Endothelial cell of umbilical vein (primary cell): ENCODE data around the gene CETN1. TPM values are rescaled to one million over a fixed set of nuclear protein-coding genes. Genes with fewer than 3 reads are reported as not detected.

ENCODE experiments used
- BruUV-seq: library from RNA; stranded (reverse); fragments of 400-500 nt; replicated peaks from 2 replicates; lab custom pipeline; 2021; lab: Mats Ljungman, UMichigan
- CTCF ChIA-PET: fragments of 300-600, 350-600 bp; sonication (Branson Sonifier 250); formaldehyde crosslinking; loops from one replicate; lab custom pipeline; 2021; ENCODE audit warnings: antibody characterized with exemption, inconsistent platforms; lab: Charles Lee
- POLR2A ChIA-PET: fragments of 300-600, 350-600 bp; sonication (Branson Sonifier 250); formaldehyde crosslinking; loops from one replicate; lab custom pipeline; 2021; ENCODE audit warnings: antibody characterized with exemption, inconsistent platforms; lab: Charles Lee
- DNase-seq: peaks from one replicate; pipeline ENCODE4 v3.0.0-alpha.2; 2011; ENCODE audit warnings: low read depth, low spot score
- FAIRE-seq: peaks from 2 replicates; lab custom pipeline; 2011; peaks lifted over from hg19 to GRCh38; lab: Jason Lieb, UNC
- H2AFZ ChIP-seq: 2 replicates; pipeline ENCODE4 v1.6.0; 2012; ENCODE audit warnings: low read depth, low read length, control low read depth, inconsistent platforms
- H3K27ac ChIP-seq: 2 replicates; pipeline ENCODE4 v1.5.1; 2011; ENCODE audit warnings: low read depth, mild to moderate bottlenecking, control low read depth, low read length, moderate library complexity; ENCODE audit not compliant: insufficient read depth
- H3K27me3 ChIP-seq, 2 experiments: 2 replicates each; pipeline versions ENCODE4 v1.6.0 to v1.6.1; 2011; ENCODE audit warnings: low read length in 2 of 2, mixed read lengths in 1 of 2; ENCODE audit not compliant: control insufficient read depth in 2 of 2, insufficient read depth in 2 of 2
- H3K36me3 ChIP-seq, 2 experiments: 2 replicates in 1 of 2; 3 replicates in 1 of 2; pipeline ENCODE4 v1.5.1; 2011; ENCODE audit warnings: low read length in 2 of 2, mild to moderate bottlenecking in 1 of 2, moderate library complexity in 1 of 2; ENCODE audit not compliant: control insufficient read depth in 2 of 2, insufficient read depth in 2 of 2; ENCODE audit errors: extremely low read depth in 1 of 2
- H3K4me1 ChIP-seq: 3 replicates; pipeline ENCODE4 v1.5.1; 2011; ENCODE audit warnings: mild to moderate bottlenecking, low read length; ENCODE audit not compliant: control insufficient read depth, insufficient read depth; ENCODE audit errors: extremely low read depth
- H3K4me2 ChIP-seq: 2 replicates; pipeline ENCODE4 v1.6.1; 2011; ENCODE audit warnings: low read length, control low read depth, mixed read lengths; ENCODE audit not compliant: insufficient read depth
- H3K4me3 ChIP-seq, 3 experiments: fragments of 200-600 bp in 1 of 3; sonication (generic), shearing (Covaris generic) in 1 of 3; replicated peaks in 1 of 3; 2 replicates each; pipeline ENCODE4 v1.5.1; 2011 to 2016; ENCODE audit warnings: control low read depth in 3 of 3, low read length in 3 of 3, mild to moderate bottlenecking in 2 of 3, inconsistent platforms in 1 of 3, low read depth in 1 of 3, moderate library complexity in 1 of 3; ENCODE audit not compliant: insufficient read depth in 1 of 3
- H3K79me2 ChIP-seq: 2 replicates; pipeline ENCODE4 v1.6.0; 2012; ENCODE audit warnings: low read length, inconsistent platforms; ENCODE audit not compliant: control insufficient read depth, insufficient read depth
- H3K9ac ChIP-seq: replicated peaks from 2 replicates; pipeline ENCODE3; 2011; ENCODE audit warnings: low read length, control low read depth; ENCODE audit not compliant: insufficient read depth; ENCODE audit errors: extremely low read depth
- H3K9me1 ChIP-seq: replicated peaks from 3 replicates; pipeline ENCODE4 v1.6.0; 2011; ENCODE audit warnings: mild to moderate bottlenecking, low read length; ENCODE audit not compliant: control insufficient read depth, insufficient read depth; ENCODE audit errors: extremely low read depth
- H3K9me3 ChIP-seq: replicated peaks from 2 replicates; pipeline ENCODE4 v1.5.1; 2012; ENCODE audit warnings: low read length, inconsistent platforms; ENCODE audit not compliant: control insufficient read depth, insufficient read depth
- H4K20me1 ChIP-seq: replicated peaks from 2 replicates; pipeline ENCODE3; 2011; ENCODE audit warnings: mild to moderate bottlenecking, low read length; ENCODE audit not compliant: control insufficient read depth, insufficient read depth; ENCODE audit errors: extremely low read depth
- CTCF ChIP-seq, 2 donors: IDR thresholded peaks; 1 replicate in 1 of 2; 2 replicates in 1 of 2; pipeline ENCODE4 v1.5.1; 2011; ENCODE audit warnings: low read length in 2 of 2, mild to moderate bottlenecking in 2 of 2, moderate library complexity in 2 of 2, control low read depth in 1 of 2, inconsistent platforms in 1 of 2, low read depth in 1 of 2; ENCODE audit not compliant: insufficient read depth in 1 of 2; ENCODE audit errors: extremely low read depth in 1 of 2
- EZH2 ChIP-seq: IDR thresholded peaks from 2 replicates; pipeline ENCODE4 v1.6.1; 2012; ENCODE audit warnings: borderline replicate concordance, low read depth, mild to moderate bottlenecking, moderate library complexity, low read length, inconsistent platforms; ENCODE audit not compliant: severe bottlenecking
- FOS ChIP-seq: IDR thresholded peaks from 2 replicates; pipeline ENCODE4 v1.6.1; 2011; ENCODE audit warnings: mild to moderate bottlenecking, low read length, moderate library complexity, borderline replicate concordance; ENCODE audit not compliant: insufficient read depth
- GATA2 ChIP-seq: IDR thresholded peaks from 2 replicates; pipeline ENCODE4 v1.7.0; 2011; ENCODE audit warnings: low read depth, mild to moderate bottlenecking, moderate library complexity, mixed read lengths, low read length; ENCODE audit not compliant: insufficient read length, insufficient read depth
- JUN ChIP-seq: IDR thresholded peaks from 2 replicates; pipeline ENCODE4 v1.6.1; 2011; ENCODE audit warnings: borderline replicate concordance, low read depth; ENCODE audit not compliant: insufficient read length, insufficient read depth
- MAX ChIP-seq: IDR thresholded peaks from 2 replicates; pipeline ENCODE4 v1.6.1; 2011; ENCODE audit not compliant: insufficient read depth, insufficient read length
- MYC ChIP-seq: IDR thresholded peaks from one replicate; pipeline ENCODE4 v1.6.1; 2011; ENCODE audit warnings: mild to moderate bottlenecking, low read depth, low read length
- POLR2A ChIP-seq: IDR thresholded peaks from 2 replicates; pipeline ENCODE4 v1.6.1; 2012; ENCODE audit warnings: low read depth, mild to moderate bottlenecking, control low read depth, low read length
- POLR2AphosphoS5 ChIP-seq: IDR thresholded peaks from 2 replicates; pipeline ENCODE4 v1.6.1; 2012; ENCODE audit warnings: low read depth, mild to moderate bottlenecking, control low read depth, low read length, moderate library complexity; ENCODE audit not compliant: insufficient read depth
- dilution Hi-C: fragments of 300-500 bp; cut with MboI; formaldehyde crosslinking; loops from one replicate; pipeline ENCODE4 v1.15.0; 2019; ENCODE audit warnings: low sequenced_read_pairs; ENCODE audit not compliant: extremely low pct_ligation_motif_present
- intact Hi-C: fragments of 100-400 bp; cut with micrococcal nuclease; formaldehyde crosslinking; loops from one replicate; pipeline ENCODE4 v1.10.0; 2022
- polyA plus RNA-seq, 4 experiments: library from polyadenylated mRNA; depleted of rRNA in 3 of 4; stranded (reverse) in 3 of 4; unstranded in 1 of 4; fragments of >200 nt; gene quantifications; 2 replicates each; pipeline versions ENCODE4 v1.2.1 to v1.2.3, GENCODE V29; 2011 to 2012; ENCODE audit warnings: missing spikeins in 1 of 4
- total RNA-seq: library from RNA; stranded (reverse); gene quantifications from 2 replicates; pipeline ENCODE4 v1.2.3, GENCODE V29; 2021

Gene CETN1
- total and polyA plus RNA-seq, 2 donors (not counting 3 experiments of a cell fraction or from before 2014, with no cell fraction given), result not detected

DNA sequence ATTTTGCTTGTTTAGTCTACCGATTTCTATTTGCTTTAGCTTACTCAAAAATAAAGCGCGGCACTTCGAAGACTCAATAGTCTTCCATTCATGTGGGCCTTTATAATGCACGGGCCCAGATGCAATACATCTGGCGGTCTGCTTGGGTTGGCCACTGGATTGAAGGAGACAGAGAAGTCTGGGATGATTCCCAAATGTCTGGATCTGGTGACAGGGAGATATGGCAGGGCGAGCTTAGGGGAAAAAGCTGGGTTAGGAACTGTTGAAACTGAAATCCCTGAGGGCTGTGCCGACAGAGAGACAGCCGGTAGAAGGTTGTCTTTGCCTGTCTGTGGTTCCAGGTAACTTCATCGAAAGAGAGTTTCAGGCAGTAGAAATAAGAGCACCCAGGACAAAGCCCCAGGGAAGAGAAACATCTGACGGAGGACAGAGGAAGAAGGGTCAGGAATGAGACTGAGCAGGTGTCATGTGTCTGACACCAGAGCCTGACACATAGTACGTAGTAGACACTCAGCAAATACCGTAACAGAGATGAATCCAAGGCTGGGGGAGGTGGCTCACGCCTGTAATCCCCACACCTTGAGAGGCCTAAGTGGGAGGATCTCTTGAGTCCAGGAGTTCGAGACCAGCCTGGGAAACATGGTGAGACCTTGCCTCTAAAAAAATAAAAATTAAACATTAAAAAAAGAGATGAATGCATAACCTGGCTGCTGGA is 30.2 kb downstream of the CETN1 start:
- Histone ChIP-seq H3K4me3 (no peak overlapping the region), H4K20me1 (no peaks in the 10 kb centered on the region), H3K9me1 (no peaks in the 10 kb centered on the region), H3K4me1 (no peaks in the 10 kb centered on the region), H3K4me2 (no peak overlapping the region), H3K27ac (no peak overlapping the region), H3K36me3 (no peaks in the 10 kb centered on the region), H2AFZ (no peak overlapping the region), H3K27me3 (peaks cover 0 to 2% of the 10 kb centered on the region in 2 experiments), H3K9me3 (no peaks in the 10 kb centered on the region), H3K79me2 (no peaks in the 10 kb centered on the region), H3K9ac (no peak overlapping the region)
- BruUV-seq, result no TSS peak
- ChIA-PET CTCF (interaction anchor here (1.0 to 1.8 kb wide), 3 partner anchors 14 to 229 kb away, joined by 3 to 6 read pairs (median 3); no protein-coding TSS in a partner anchor), POLR2A (no interaction called here)
- no peak for FAIRE-seq
- dilution Hi-C loops, result no loop called here
- no peak for DNase-seq
- intact Hi-C loops, result loop anchor here (5.0 kb wide), 1 partner anchor 133 kb away; no protein-coding TSS in a partner anchor
- no peak for TF ChIP-seq POLR2AphosphoS5
- TF ChIP-seq EZH2, result no peak
- no peak for TF ChIP-seq GATA2
- TF ChIP-seq FOS, result no peak

DNA sequence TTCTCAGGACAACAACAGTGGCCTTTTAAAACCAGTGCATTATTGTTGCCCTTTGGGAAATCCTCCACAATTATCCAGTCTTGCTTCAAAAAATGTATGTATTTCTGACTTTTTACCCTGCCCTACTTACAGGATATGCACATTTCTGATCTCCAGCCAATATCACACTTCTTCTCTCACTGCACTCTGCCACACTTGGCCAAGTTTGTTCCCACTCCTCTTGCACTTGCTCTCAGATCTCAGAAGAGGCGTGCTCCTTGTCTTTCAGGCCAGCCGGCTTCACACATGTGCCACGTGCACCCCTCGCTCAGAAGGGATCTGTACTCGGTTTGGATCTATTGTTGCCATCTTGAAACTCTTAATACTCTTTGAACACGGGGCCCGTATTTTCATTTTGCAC is 32.0 kb downstream of the CETN1 start:
- Histone ChIP-seq H3K4me3 (no peak overlapping the region), H3K36me3 (no peaks in the 10 kb centered on the region), H3K9me3 (no peaks in the 10 kb centered on the region), H3K27me3 (no peaks in the 10 kb centered on the region), H4K20me1 (no peaks in the 10 kb centered on the region), H3K79me2 (no peaks in the 10 kb centered on the region), H2AFZ (no peak overlapping the region), H3K9me1 (no peaks in the 10 kb centered on the region), H3K4me2 (no peak overlapping the region), H3K4me1 (no peaks in the 10 kb centered on the region), H3K9ac (no peak overlapping the region), H3K27ac (no peak overlapping the region)
- BruUV-seq, result no TSS peak
- intact Hi-C loops, result loop anchor here (5.0 kb wide), 1 partner anchor 135 kb away; no protein-coding TSS in a partner anchor
- no peak for FAIRE-seq
- TF ChIP-seq GATA2, result no peak
- no peak for TF ChIP-seq POLR2AphosphoS5
- no peak for TF ChIP-seq FOS
- no peak for TF ChIP-seq JUN
- no peak for TF ChIP-seq MYC
- TF ChIP-seq CTCF (IDR thresholded peaks at IDR 0.05; ENCODE audit: extremely low read depth in 1 of 2, insufficient read depth in 1 of 2, low read depth in 1 of 2, low read length in 2 of 2), result no peak
- no peak for TF ChIP-seq MAX
- no peak for TF ChIP-seq EZH2
- no peak for TF ChIP-seq POLR2A
- POLR2A ChIA-PET, result no interaction called here
- CTCF ChIA-PET, result interaction anchor here (2.1 to 6.8 kb wide), 2 partner anchors 12 to 319 kb away, joined by 6 to 82 read pairs; no protein-coding TSS in a partner anchor
- no peak for DNase-seq
- dilution Hi-C loops, result no loop called here
